OCI-LY3 (cell line): ENCODE results near the gene PPP1R36.

ENCODE experiments used
- EZH2phosphoT487 ChIP-seq: fragments of 200-600 bp; shearing (Covaris generic); IDR thresholded peaks from 2 replicates; pipeline ENCODE4 v1.6.1; 2018; ENCODE audit warnings: antibody characterized with exemption, mixed run types, low read depth
- TF ChIP-seq, protein P1 (sequence below): fragments of 200-600, 300-600 bp; sonication (generic); IDR thresholded peaks from 2 replicates; pipeline ENCODE4 v1.5.1; 2014; ENCODE audit warnings: antibody characterized with exemption, low read length, low read depth

GRCh38 chr14:64513271-64513670 is 36.5 kb upstream of the PPP1R36 start:
- TF ChIP-seq, protein P1, sequence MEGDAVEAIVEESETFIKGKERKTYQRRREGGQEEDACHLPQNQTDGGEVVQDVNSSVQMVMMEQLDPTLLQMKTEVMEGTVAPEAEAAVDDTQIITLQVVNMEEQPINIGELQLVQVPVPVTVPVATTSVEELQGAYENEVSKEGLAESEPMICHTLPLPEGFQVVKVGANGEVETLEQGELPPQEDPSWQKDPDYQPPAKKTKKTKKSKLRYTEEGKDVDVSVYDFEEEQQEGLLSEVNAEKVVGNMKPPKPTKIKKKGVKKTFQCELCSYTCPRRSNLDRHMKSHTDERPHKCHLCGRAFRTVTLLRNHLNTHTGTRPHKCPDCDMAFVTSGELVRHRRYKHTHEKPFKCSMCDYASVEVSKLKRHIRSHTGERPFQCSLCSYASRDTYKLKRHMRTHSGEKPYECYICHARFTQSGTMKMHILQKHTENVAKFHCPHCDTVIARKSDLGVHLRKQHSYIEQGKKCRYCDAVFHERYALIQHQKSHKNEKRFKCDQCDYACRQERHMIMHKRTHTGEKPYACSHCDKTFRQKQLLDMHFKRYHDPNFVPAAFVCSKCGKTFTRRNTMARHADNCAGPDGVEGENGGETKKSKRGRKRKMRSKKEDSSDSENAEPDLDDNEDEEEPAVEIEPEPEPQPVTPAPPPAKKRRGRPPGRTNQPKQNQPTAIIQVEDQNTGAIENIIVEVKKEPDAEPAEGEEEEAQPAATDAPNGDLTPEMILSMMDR = no peak
- no peak for TF ChIP-seq EZH2phosphoT487
